CD4-positive, alpha-beta T cell treated with Interleukin-17A for 1 hour (primary cell): ENCODE measurements around the gene TUSC7.

Experiments used
- DNase-seq: peaks from one replicate; pipeline ENCODE4 v3.0.0-alpha.2; 2020

The TUSC7 gene

GRCh38 chr3:116709479-116709878 lies at the start of gene TUSC7:
Gene TUSC7, plus strand, starts transcription at chr3:116709779.
- no peak for DNase-seq

- no peak for DNase-seq
These were observed 48.4 kb upstream of the TUSC7 start for GRCh38 chr3:116661196-116661595.

GRCh38 chr3:116663161-116664110 lies 46.1 kb upstream of the TUSC7 start:
- no peak for DNase-seq

GRCh38 chr3:116667324-116667723 lies 42.3 kb upstream of the TUSC7 start:
- no peak for DNase-seq

DNA sequence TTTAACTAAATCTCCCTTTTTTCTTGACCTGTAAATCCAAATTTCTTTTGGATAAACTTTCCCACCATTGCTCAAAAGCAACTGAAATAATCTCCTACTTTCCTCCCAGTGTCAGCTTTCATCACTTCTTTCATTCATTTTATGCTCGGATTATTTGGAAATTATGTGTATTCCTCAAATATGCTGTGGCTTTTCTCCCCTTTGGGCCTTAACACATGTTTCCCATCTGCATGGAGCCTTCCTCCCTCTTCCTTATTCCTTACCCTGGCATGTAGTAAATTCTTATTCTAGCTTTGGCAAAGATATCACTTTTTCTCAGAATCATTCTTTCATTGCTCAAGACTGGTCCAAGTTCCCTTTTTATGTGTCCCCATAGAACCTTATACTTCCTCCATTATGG lies 41.8 kb upstream of the TUSC7 start:
- no peak for DNase-seq

- no peak for DNase-seq
These were observed 40.0 kb upstream of the TUSC7 start for GRCh38 chr3:116669576-116669975.

DNA sequence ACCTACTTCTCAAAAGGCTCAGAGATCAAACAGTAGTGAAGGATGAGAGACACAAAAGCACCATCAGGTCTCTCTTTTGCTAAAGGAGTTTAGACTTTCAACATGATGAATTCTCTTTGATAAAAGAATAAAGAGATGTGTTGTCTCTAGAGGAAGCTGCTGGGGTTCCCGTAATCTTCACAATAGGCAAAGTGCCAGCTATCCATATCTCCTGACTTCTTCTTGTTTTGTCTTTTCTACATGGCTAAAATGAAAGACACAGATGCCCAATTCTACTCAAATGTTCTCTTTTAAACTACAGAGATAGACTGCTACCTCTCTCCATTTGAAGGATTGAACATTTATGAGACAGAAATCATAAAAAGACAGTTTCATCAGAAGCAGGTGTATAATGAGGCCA lies 38.4 kb upstream of the TUSC7 start:
- DNase-seq, result no peak

DNA sequence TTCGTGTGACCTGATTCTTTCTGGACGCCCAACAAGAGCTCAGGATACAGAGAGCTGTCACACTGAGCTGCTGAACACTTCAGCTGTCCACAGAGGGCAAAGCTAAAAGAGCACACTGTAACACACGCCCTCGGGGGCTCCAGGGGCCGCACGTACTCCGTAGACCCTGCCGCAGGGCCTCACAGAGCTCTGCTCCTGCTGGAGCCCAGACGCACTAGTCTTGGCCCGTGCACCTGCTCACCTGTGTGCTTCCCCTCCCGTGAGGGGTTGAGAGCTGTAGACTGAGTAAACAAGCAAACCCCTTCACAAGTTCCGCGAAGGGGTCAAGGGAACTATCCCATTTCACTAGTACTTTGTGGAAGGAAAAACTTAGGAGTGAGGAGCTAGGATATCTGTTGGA lies 30.7 kb upstream of the TUSC7 start:
- DNase-seq, result no peak

- DNase-seq, result no peak
These were observed 18.5 kb upstream of the TUSC7 start for GRCh38 chr3:116691041-116691440.

GRCh38 chr3:116701070-116701469 lies 8.5 kb upstream of the TUSC7 start:
- no peak for DNase-seq

GRCh38 chr3:116702334-116702733 lies 7.2 kb upstream of the TUSC7 start:
- no peak for DNase-seq

DNA sequence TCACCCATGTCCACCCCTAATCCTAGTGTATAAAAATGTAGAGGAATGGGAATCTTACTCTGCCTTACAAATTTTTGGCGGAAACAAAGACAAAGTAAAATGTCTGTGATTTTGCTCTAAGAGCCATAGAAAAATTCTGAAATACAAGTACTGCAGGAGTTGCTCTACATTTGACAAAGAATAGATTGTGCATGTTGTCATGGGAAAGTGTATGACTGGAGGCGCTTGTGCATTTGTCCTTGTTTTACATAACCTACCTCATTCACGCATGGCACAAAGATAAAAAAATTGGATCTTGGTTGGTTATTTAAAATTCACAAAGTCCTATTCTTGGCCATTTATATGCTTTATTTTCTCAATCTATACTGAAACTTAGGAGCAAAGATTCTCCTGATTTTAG lies 2.0 kb upstream of the TUSC7 start:
- no peak for DNase-seq

GRCh38 chr3:116716490-116716889 lies 6.9 kb downstream of the TUSC7 start:
- DNase-seq, result no peak

- DNase-seq, result no peak
These were observed 8.0 kb downstream of the TUSC7 start for GRCh38 chr3:116717566-116717965.

DNA sequence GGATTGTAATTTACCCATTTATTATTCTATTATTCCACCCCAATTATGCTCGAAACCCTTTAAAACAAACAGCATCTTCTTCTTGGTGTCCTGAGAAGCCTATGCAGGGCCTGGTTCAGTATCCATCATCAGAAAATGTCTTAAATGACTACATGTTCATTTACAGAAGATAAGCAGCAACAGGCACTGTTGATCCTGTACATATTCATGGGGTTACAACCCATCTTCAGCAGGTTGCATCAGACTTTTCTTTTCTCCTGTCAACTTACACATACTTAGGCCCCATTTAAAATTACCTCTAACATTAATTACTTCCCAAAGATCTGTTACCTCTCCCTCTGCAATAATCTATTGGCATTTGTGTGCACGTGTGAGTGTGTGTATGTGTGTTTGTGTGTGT lies 18.9 kb downstream of the TUSC7 start:
- DNase-seq, result no peak

GRCh38 chr3:116734243-116734642 lies 24.7 kb downstream of the TUSC7 start:
- DNase-seq, result no peak

DNA sequence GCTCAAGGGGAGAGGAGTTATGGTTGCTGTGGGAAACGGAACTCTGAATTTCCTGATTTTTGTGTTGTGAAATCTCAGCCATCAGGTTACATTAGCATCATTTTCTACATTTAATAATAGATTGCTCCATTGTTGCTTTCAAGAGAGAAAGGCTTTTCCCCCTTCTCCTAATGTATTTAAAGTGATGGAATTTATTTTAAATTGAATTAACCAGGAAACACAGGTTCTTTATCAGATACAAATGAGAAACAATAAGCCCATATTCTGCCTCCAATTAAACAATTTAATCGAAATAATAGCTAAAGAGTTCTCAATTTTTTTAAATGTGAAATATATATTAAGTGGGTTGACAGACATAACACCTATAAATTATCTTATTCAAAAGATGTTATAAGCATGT lies 30.1 kb downstream of the TUSC7 start:
- DNase-seq, result no peak

DNA sequence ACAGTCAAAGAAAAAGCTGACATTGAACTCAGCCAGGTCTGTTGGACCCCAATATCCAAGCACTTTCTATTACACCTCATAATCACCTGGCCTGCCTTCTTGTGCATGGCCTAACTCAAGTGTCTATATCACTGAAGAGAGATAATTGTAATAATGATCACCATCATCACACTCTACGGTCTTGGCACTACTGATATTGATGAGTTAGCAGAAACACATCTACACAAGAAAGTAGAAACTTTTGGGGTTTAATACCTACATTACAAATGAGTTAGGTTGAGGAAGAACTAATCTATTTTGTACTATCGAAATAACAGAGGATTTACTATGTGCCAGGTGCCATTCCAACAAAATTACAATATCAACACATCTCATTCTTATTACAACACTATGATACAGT lies 30.7 kb downstream of the TUSC7 start:
- no peak for DNase-seq

DNA sequence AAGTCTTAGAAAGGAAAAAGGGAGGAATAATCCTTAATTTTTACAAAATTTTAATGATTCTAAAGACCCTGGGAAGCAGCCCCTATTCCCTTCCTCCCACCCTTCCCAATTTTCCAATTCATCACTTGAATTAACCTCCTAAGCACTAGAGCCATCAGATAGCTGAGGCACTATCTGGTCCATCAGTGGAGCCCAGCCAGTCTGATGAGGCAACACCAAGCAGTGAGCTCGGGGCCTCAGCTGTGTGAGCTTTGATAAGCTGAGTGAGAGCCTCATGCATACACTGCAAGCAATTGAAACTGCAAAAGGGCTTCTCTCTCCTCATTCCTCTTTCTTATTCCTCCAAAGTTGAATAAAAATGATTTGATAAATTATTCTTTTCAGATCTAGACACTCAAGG lies 31.9 kb downstream of the TUSC7 start:
- no peak for DNase-seq

DNA sequence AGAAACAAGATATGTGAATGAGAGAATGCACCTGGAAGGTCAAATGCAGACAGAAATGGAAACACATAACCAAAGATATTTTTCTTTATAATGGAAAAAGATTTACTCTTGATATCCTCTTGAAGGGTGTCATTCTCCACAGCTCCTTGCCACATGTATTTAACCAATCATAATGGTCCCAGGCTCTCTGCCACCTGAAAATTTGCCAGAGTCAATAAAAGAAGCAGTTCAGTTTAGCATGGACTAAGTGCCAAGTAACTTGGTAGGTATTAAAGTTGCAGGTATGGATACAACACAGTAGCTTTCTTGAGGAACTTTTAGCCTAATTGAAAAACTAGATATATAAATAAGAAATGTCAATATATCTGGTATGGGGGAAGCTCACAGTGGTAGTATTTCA lies 33.5 kb downstream of the TUSC7 start:
- no peak for DNase-seq

- no peak for DNase-seq
These were observed 39.8 kb downstream of the TUSC7 start for GRCh38 chr3:116749388-116749787.

- DNase-seq, result no peak
These were observed 47.7 kb downstream of the TUSC7 start for GRCh38 chr3:116757315-116757714.

GRCh38 chr3:116759316-116759715 lies 49.7 kb downstream of the TUSC7 start:
- no peak for DNase-seq
